GM12878 (cell line): ENCODE measurements around the gene RCAN1. TPM values are rescaled to one million over a fixed set of nuclear protein-coding genes. Genes with fewer than 3 reads are reported as not detected.

Source experiments
- ATAC-seq: fragments of 200-7000 bp; cut with Tn5 transposase; 3 replicates; pipeline ENCODE4 v1.9.1; 2020; ENCODE audit warnings: mild to moderate bottlenecking, moderate library complexity
- BruUV-seq: library from RNA; stranded (reverse); fragments of 400-500 nt; replicated peaks from 2 replicates; lab custom pipeline; 2021; lab: Mats Ljungman, UMichigan
- CTCF ChIA-PET: fragments of 300-600 bp; sonication (Branson Sonifier 250); formaldehyde crosslinking; extraction: SDS; loops from one replicate; lab custom pipeline; 2021; ENCODE audit warnings: inconsistent platforms; lab: Yijun Ruan, JAX
- POLR2A ChIA-PET: fragments of 350-600 bp; formaldehyde crosslinking; extraction: SDS; loops from one replicate; lab custom pipeline; 2021; ENCODE audit warnings: inconsistent platforms; lab: Charles Lee
- RAD21 ChIA-PET: fragments of 300-600 bp; sonication (Branson Sonifier 250); formaldehyde crosslinking; loops from one replicate; lab custom pipeline; 2023; ENCODE audit warnings: antibody characterized with exemption; ENCODE audit not compliant: unreplicated experiment; lab: Charles Lee
- SMC1A ChIA-PET: fragments of 300-600 bp; sonication (Branson Sonifier 250); formaldehyde crosslinking; loops from one replicate; lab custom pipeline; 2023; ENCODE audit not compliant: unreplicated experiment, uncharacterized antibody; lab: Charles Lee
- DNase-seq: peaks from one replicate; pipeline ENCODE4 v3.0.0-alpha.2; 2011; ENCODE audit warnings: low read depth, low spot score
- FAIRE-seq: peaks from 3 replicates; lab custom pipeline; 2011; peaks lifted over from hg19 to GRCh38; lab: Jason Lieb, UNC
- H2AFZ ChIP-seq: 2 replicates; pipeline ENCODE4 v1.6.0; 2011; ENCODE audit warnings: low read depth, low read length, control low read depth; ENCODE audit not compliant: control insufficient read depth
- H3K27ac ChIP-seq: 2 replicates; pipeline ENCODE4 v1.5.1; 2011; ENCODE audit warnings: control low read depth; ENCODE audit not compliant: control insufficient read depth, insufficient read depth
- H3K27me3 ChIP-seq, 2 experiments: replicated peaks in 1 of 2; 2 replicates each; pipeline versions ENCODE4 v1.6.0 to v1.6.1; 2011; ENCODE audit warnings: low read length in 1 of 2; ENCODE audit not compliant: control insufficient read depth in 2 of 2, insufficient read depth in 2 of 2
- H3K36me3 ChIP-seq, 2 experiments: 2 replicates each; pipeline ENCODE4 v1.5.1; 2011; ENCODE audit warnings: low read length in 1 of 2; ENCODE audit not compliant: control insufficient read depth in 2 of 2, insufficient read depth in 2 of 2
- H3K4me1 ChIP-seq: 2 replicates; pipeline ENCODE4 v1.6.1; 2011; ENCODE audit warnings: mild to moderate bottlenecking, low read length, moderate library complexity, mixed read lengths; ENCODE audit not compliant: control insufficient read depth, insufficient read depth
- H3K4me2 ChIP-seq: 2 replicates; pipeline ENCODE4 v1.6.0; 2011; ENCODE audit warnings: control low read depth; ENCODE audit not compliant: control insufficient read depth, insufficient read depth
- H3K4me3 ChIP-seq: fragments of 200-600 bp; sonication (generic); 2 replicates; pipeline ENCODE4 v1.5.1; 2016
- H3K79me2 ChIP-seq: 2 replicates; pipeline ENCODE4 v1.6.0; 2011; ENCODE audit warnings: low read length; ENCODE audit not compliant: control insufficient read depth, insufficient read depth
- H3K9ac ChIP-seq: 2 replicates; pipeline ENCODE4 v1.8.0; 2011; ENCODE audit warnings: low read length, control low read depth, mixed read lengths; ENCODE audit not compliant: control insufficient read depth, insufficient read depth
- H3K9me3 ChIP-seq: replicated peaks from 3 replicates; pipeline ENCODE4 v1.5.1; 2011; ENCODE audit warnings: mild to moderate bottlenecking, low read length; ENCODE audit not compliant: control insufficient read depth, insufficient read depth
- H4K20me1 ChIP-seq: 2 replicates; pipeline ENCODE4 v1.6.0; 2011; ENCODE audit not compliant: control insufficient read depth, insufficient read depth
- ATF3 ChIP-seq: IDR thresholded peaks from 2 replicates; pipeline ENCODE4 v1.6.1; 2011; ENCODE audit warnings: low read depth, mild to moderate bottlenecking, low read length, moderate library complexity, borderline replicate concordance; ENCODE audit errors: extremely low read depth
- BHLHE40 ChIP-seq, 2 experiments: fragments of 450-650 bp in 1 of 2; IDR thresholded peaks; 2 replicates each; pipeline ENCODE4 v1.6.1; 2011 to 2017; ENCODE audit warnings: low read depth in 2 of 2, borderline replicate concordance in 1 of 2, improper control_type of control experiment in 1 of 2, low read length in 1 of 2, mild to moderate bottlenecking in 1 of 2
- CTCF ChIP-seq, 3 experiments: IDR thresholded peaks in 2 of 3; conservative IDR thresholded peaks in 1 of 3; 2 replicates each; pipeline ENCODE4 v1.5.1; 2011; ENCODE audit warnings: low read depth in 3 of 3, low read length in 3 of 3, mild to moderate bottlenecking in 3 of 3, control low read depth in 2 of 3, moderate library complexity in 2 of 3, inconsistent platforms in 1 of 3, mixed read lengths in 1 of 3; ENCODE audit not compliant: control insufficient read depth in 2 of 3, insufficient read depth in 1 of 3; ENCODE audit errors: extremely low read depth in 1 of 3
- ESRRA ChIP-seq: IDR thresholded peaks from 2 replicates; pipeline ENCODE4 v1.6.1; 2012; ENCODE audit warnings: mild to moderate bottlenecking, low read length, improper control_type of control experiment
- IRF4 ChIP-seq: IDR thresholded peaks from 2 replicates; pipeline ENCODE4 v1.6.1; 2011; ENCODE audit warnings: low read depth, low read length
- MYB ChIP-seq: fragments of 150-350 bp; IDR thresholded peaks from 2 replicates; pipeline ENCODE4 v1.6.1; 2014; ENCODE audit warnings: mild to moderate bottlenecking, low read depth, low read length, borderline replicate concordance
- MYC ChIP-seq: IDR thresholded peaks from 2 replicates; pipeline ENCODE4 v1.6.1; 2011; ENCODE audit warnings: mild to moderate bottlenecking, low read length, moderate library complexity, inconsistent platforms; ENCODE audit not compliant: insufficient read depth, insufficient replicate concordance, insufficient read length, severe bottlenecking
- PKNOX1 ChIP-seq: fragments of 450-650 bp; IDR thresholded peaks from 2 replicates; pipeline ENCODE4 v1.6.1; 2016; ENCODE audit warnings: mild to moderate bottlenecking
- SKIL ChIP-seq: fragments of 450-650 bp; IDR thresholded peaks from 2 replicates; pipeline ENCODE4 v1.6.1; 2017; ENCODE audit warnings: mild to moderate bottlenecking, low read depth, inconsistent platforms; ENCODE audit not compliant: poor library complexity, severe bottlenecking
- WGBS: methylation state at CpG from one replicate; pipeline ENCODE4 v1.1.6; 2016; ENCODE audit warnings: low lambda C conversion rate; ENCODE audit not compliant: insufficient replicate concordance, insufficient coverage; ENCODE audit errors: missing lambda C conversion rate; 5-methylcytosine and 5-hydroxymethylcytosine counted together
- in situ Hi-C: fragments of 300-500 bp; cut with MboI; formaldehyde crosslinking; loops from 9 replicates; pipeline ENCODE4 v1.14.3; 2018; ENCODE audit warnings: mixed read lengths
- intact Hi-C: fragments of 100-400 bp; cut with micrococcal nuclease; formaldehyde crosslinking; loops from one replicate; pipeline ENCODE4 v1.14.2; 2022; ENCODE audit not compliant: unreplicated experiment
- polyA plus RNA-seq, 11 experiments: library from polyadenylated mRNA; depleted of rRNA in 4 of 11; unstranded in 6 of 11; stranded (reverse) in 5 of 11; fragments of >200 nt; fragmentation: Nextera tagmentation in 4 of 11; fragmentation: Illumina TruSeq in 1 of 11; extraction: Ambion mirVana in 4 of 11; extraction: Trizol in 1 of 11; gene quantifications; 1 replicate in 1 of 11; 2 replicates in 10 of 11; pipeline versions ENCODE4 v1.2.1 to v1.2.3, GENCODE V29; 2011 to 2016; ENCODE audit warnings: inconsistent platforms in 2 of 11, missing spikeins in 2 of 11, low read depth in 1 of 11
- total RNA-seq, 4 experiments: library from RNA; depleted of rRNA in 3 of 4; stranded (reverse); fragments of >200 nt in 3 of 4; fragmentation: Illumina TruSeq in 1 of 4; extraction: Trizol in 1 of 4; gene quantifications; 2 replicates each; pipeline versions ENCODE4 v1.2.1 to v1.2.3, GENCODE V29; 2013 to 2021

The RCAN1 gene
- total and polyA plus RNA-seq, 10 of the 15 experiments (the other 5 are each of a cell fraction or from before 2014, with no cell fraction given) = 2.8 to 12.9 (median 10.5) TPM

GRCh38 chr21:34560609-34561008 lies 54.3 kb downstream of the RCAN1 start:
- 0% methylated on average over 1 of the region's 1 CpG for WGBS
- CTCF ChIA-PET = interaction anchor here (1.2 kb wide), 1 partner anchor 22 kb away, joined by 5 read pairs; no protein-coding TSS in a partner anchor
- no peak for TF ChIP-seq ATF3
- no peak for TF ChIP-seq SKIL
- TF ChIP-seq IRF4 = no peak
- no peak for TF ChIP-seq CTCF (IDR thresholded peaks at IDR 0.05 in 2 of 3, conservative IDR thresholded peaks at IDR 0.05 in 1 of 3; ENCODE audit: control insufficient read depth in 2 of 3, extremely low read depth in 1 of 3, insufficient read depth in 1 of 3, low read depth in 3 of 3, low read length in 3 of 3)
- no peak for TF ChIP-seq MYC
- TF ChIP-seq MYB = no peak
- no peak for TF ChIP-seq ESRRA
- no peak for TF ChIP-seq PKNOX1
- no peak for TF ChIP-seq BHLHE40 (IDR thresholded peaks at IDR 0.05; ENCODE audit: borderline replicate concordance in 1 of 2, low read depth in 2 of 2, low read length in 1 of 2)
- H3K9me3 ChIP-seq = no peaks in the 10 kb centered on the region
- no peak overlapping the region for H3K4me3 ChIP-seq
- H3K27ac ChIP-seq = no peak overlapping the region
- H3K27me3 ChIP-seq = no peaks in the 10 kb centered on the region
- POLR2A ChIA-PET = no interaction called here
- RAD21 ChIA-PET = no interaction called here
- in situ Hi-C loops (no loop called here), intact Hi-C loops (no loop called here)
- H2AFZ ChIP-seq = no peak overlapping the region
- H3K4me2 ChIP-seq = no peak overlapping the region
- H3K79me2 ChIP-seq = no peaks in the 10 kb centered on the region
- 0 out of 4 replicates have a peak, but pooled peaks cover 0 to 3% of the 10 kb centered on the region in 2 experiments for H3K36me3 ChIP-seq
- DNase-seq (no peak), ATAC-seq (no peak), FAIRE-seq (no peak)
- H3K4me1 ChIP-seq = no peaks in the 10 kb centered on the region; the same call in 1 of the 2 replicates
- BruUV-seq = no TSS peak
- no peaks in the 10 kb centered on the region for H4K20me1 ChIP-seq
- H3K9ac ChIP-seq = no peak overlapping the region
- SMC1A ChIA-PET = interaction anchor here (0.9 to 1.4 kb wide), 2 partner anchors 26 to 55 kb away, joined by 3 to 4 read pairs; no protein-coding TSS in a partner anchor
